K562 (cell line): ENCODE data around the gene RSPH1.

Experiments
- SMARCC2 ChIP-seq: fragments of 450-650 bp; IDR thresholded peaks from 2 replicates; pipeline ENCODE4 v1.6.1; 2017; ENCODE audit warnings: antibody characterized with exemption, moderate library complexity, mild to moderate bottlenecking, low read depth
- ZNF263 ChIP-seq: sonication (generic); formaldehyde crosslinking; IDR thresholded peaks from 2 replicates; pipeline ENCODE4 v1.8.0; 2022; ENCODE audit warnings: mild to moderate bottlenecking, missing genetic modification reagents, borderline replicate concordance

DNA sequence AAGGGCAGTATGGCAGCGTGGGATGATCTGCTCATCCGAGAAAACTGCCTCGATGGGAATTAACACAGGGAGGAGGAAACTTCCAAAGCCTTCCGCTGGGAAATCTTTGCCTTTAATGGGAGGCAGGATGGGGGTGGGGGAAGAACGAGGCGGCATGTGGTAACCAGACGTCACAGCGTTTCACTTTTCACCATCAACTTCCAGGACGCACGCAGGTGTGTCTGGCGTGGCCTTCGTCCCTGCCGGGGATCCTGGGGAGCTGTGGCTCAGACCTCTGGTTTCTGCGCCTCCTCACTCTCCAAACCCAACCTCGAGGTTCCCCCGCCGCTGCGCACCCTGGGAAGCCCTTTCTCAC is 282 bp downstream of the RSPH1 start:
- TF ChIP-seq ZNF263 (CRISPR knock-in tag) (no peak), SMARCC2 (no peak)
